ENCODE measurements around the gene ELF5.

The ELF5 gene

GRCh38 chr11:34522188-34522587 is 8.6 kb upstream of the ELF5 start:
- DNase-seq (ENCODE audit: low read depth), result no peak

- DNase-seq (ENCODE audit: low read depth), result no peak
These were observed 7.7 kb upstream of the ELF5 start for GRCh38 chr11:34521265-34521664.

- DNase-seq (ENCODE audit: low read depth), result no peak
These were observed 6.1 kb upstream of the ELF5 start for GRCh38 chr11:34519595-34520235.

- DNase-seq (ENCODE audit: low read depth), result no peak
These were observed 2.9 kb upstream of the ELF5 start for GRCh38 chr11:34516247-34517040.

GRCh38 chr11:34514597-34514996 is 1.0 kb upstream of the ELF5 start:
- DNase-seq (ENCODE audit: low read depth), result no peak

- no peak for DNase-seq (ENCODE audit: low read depth)
These were observed 533 bp downstream of the ELF5 start for GRCh38 chr11:34512840-34513681.

GRCh38 chr11:34510673-34511072 is 2.9 kb downstream of the ELF5 start:
- DNase-seq (ENCODE audit: low read depth), result no peak

DNA sequence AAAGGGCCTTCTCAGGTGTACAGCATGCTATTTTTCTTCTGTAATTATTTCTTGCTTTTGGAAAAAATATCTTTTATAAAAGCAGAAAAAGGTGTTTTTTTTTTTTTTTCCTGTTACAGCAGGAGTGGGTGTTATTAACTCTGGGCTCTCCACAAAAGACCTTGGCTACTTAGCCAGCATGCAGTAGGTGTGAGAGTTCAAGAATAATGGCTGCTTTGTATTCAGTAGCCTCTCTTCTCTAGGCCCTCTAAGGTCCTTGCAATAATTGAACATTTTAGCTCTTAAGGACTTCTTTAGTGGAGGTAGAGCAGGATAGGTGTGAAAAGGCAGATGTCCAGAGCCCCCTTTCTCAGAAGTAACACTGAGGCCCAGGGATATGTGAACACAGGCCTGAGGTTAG is 3.4 kb downstream of the ELF5 start:
- no peak for DNase-seq (ENCODE audit: low read depth)

DNA sequence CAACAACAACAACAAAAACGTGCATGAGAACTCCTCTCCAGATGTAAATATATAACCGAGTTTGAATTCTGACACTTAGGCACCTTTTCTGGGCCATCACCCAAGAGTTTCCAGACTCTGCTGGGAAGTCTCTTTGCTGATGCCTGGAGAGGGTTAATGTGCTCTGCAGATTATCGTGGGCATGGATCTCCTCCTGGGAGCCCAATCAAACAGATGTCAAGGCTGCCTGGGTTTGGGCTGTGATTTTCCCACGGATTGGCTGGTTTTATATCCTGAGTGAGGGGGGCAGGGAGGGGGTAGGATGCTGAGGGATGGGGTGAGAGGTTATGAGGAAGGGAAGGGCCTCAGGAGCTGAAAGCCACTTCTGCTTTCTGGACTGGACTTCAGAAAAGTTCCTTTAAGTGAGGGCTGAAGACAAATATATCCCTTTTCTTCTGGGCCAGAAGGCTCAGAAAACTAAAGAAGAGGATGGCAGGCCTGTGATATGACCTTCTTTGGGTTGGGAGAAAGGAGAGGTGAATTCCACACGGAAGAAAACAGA is 4.2 kb downstream of the ELF5 start:
- DNase-seq (ENCODE audit: low read depth), result no peak

- DNase-seq (ENCODE audit: low read depth), result no peak
These were observed 5.1 kb downstream of the ELF5 start for GRCh38 chr11:34508524-34508923.

- no peak for DNase-seq (ENCODE audit: low read depth)
These were observed 6.0 kb downstream of the ELF5 start for GRCh38 chr11:34507610-34508009.

- no peak for DNase-seq (ENCODE audit: low read depth)
These were observed 6.4 kb downstream of the ELF5 start for GRCh38 chr11:34507156-34507555.

DNA sequence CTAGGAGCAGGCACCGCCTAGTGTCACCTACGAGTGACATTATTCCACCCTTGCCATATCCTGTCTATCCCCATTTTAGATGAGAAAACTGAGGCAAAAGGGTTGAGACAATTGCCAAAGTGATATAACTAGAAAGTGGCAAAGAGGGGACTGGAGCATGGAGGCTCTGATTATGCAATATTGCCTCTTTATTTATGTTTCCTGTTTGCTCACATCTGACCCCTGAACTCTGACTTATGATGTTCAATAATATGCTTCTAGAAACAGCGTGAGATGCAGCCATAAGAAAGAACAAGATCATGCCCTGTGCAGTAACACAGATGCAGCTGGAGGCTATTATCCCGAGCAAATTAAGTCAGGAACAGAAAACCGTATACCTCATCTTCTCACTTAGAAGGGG is 7.7 kb downstream of the ELF5 start:
- no peak for DNase-seq (ENCODE audit: low read depth)

GRCh38 chr11:34502949-34503348 is 10.6 kb downstream of the ELF5 start:
- DNase-seq (ENCODE audit: low read depth), result no peak

- DNase-seq (ENCODE audit: low read depth), result no peak
These were observed 11.6 kb downstream of the ELF5 start for GRCh38 chr11:34501949-34502348.

DNA sequence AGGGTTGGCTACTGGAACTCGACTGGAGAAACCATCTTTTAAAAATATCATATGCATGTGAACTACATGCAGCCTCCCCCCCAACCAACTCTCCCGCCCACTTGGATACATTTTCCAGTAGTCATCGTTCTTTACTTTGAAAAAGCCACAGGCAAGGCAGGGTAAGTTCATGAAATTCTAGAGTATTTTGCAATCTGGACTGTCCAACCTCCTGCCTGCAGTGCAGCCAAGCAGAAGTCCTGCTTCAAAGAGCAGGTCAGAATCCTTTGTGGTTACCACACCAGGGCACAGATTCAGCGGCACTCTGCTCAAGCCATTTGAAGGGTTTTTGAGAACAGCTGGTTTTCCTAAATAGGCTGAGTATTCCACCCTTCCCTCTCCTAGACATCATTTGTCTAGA is 12.1 kb downstream of the ELF5 start:
- DNase-seq (ENCODE audit: low read depth), result no peak

DNA sequence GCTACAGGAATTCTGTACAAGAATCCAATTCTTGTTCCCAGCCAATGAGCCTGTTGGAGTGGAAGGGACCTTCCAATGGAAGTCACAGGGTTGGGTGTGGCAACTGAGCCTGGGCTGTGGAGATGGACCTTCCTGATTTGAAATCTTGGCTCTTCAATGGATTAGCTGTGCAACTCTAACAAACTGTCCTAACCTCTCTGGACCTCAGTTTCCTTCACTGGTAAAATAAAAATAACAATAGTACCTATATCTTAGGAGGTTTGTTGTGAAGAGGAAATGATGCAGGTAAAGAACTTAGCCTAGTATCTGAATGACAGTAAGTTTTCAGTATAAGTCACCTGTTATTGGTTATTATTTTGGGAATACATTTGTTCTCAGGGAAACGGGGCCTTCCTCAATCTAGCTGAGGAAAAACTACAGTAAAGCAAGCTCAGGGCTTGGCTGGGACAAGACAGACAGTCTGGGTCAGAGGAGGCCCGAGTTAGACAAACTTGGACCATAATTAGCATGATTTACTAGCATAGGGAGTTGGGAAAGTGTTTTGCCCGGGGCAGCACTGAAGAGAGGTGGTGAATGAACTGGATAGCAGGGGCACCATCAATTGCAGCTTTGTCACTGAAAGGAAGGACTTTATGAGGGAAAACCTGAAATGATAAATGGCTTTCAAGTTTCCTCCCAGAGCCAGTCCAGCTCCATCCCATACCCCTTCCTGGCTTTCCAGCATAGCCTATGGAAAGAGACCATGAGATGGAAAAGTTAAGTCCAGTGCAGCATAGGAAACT is 13.7 kb downstream of the ELF5 start:
- no peak for DNase-seq (ENCODE audit: low read depth)

DNA sequence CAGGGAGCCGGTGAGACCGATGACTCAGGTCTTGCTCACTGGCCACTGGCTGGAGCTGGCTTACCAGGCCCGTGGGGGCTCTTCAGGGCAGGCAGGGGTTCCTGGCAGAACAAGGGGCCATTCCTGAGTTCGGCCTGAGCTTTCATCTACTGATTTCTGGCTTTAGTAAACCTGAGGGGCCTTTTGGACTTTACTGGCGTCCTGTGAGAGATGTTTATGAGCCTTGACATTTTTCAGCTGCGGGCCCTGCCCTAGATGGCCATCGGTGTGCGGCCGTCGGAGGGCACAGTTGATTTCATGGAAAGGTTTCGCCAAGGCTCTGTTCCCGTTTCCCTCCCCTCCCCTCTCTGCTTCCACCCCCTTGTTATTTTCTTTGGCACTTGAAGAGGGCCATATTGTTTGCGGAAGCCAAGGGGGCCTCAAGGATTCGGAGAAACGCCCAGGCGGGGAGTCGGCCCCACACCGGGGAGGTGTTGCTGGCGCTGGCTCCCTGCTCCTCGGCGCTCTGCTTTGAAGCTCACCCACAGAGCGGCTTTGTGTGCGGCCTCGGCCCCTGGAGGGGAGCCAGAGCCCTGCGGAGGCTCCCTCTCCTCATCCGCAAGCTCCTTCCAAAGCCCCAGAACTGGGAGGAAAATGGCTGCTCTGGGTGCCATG is 17.7 kb downstream of the ELF5 start:
- no peak for DNase-seq (ENCODE audit: low read depth)

DNA sequence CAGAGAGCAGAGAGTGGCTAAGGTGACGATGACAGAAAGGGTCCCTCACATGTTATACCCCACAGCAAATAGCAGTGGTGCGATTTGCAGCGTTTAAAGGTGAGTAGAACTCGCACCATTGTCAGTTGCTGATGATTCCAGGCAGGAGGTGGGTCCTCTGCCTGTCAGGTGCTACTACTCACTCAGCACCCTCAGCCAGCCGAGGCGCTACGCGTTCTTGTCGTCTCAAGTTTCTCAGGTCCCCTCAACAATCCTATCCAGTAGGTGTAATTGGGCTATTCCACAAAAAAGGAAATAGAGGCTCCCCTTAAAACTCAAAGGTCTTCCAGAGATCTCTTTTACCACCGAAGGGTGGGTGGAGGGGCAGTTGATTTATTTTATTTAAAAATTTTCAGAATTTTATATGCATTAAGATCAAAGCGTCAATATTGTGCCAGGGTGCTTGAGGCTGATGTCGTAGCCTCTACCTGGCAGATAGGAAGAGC is 18.3 kb downstream of the ELF5 start:
- DNase-seq (ENCODE audit: low read depth), result no peak

DNA sequence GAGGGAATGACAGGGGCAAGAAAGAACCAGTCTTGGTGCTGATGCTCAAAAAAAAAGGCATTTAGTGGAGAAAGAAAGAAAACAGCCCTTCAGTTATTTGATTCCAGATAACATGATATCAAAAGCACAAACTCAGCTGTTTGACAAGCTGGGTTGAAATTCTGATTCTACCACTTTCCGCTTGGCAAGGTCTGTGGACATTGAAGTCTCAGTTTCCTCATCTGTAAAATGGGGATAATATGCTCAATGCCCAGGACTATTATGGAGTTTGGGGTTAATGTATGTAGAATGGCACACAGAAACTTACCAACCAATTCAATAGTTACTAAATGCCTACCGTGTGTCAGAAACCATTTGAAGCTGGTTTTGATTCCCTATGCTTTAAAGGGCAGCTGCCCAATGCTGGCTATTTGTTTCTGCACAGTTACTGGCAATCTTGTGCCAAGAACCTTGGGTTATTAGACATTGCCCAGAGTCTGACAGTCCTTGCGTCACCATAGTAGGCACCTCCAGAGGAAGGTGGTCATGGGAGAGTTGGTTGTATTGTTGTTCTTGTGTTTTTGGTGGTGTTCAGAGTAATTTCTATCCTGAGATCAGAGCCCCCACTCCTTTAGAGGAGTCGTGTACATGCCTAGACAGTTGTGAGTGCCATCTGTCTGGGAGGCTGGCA is 19.5 kb downstream of the ELF5 start:
- no peak for DNase-seq (ENCODE audit: low read depth)

DNA sequence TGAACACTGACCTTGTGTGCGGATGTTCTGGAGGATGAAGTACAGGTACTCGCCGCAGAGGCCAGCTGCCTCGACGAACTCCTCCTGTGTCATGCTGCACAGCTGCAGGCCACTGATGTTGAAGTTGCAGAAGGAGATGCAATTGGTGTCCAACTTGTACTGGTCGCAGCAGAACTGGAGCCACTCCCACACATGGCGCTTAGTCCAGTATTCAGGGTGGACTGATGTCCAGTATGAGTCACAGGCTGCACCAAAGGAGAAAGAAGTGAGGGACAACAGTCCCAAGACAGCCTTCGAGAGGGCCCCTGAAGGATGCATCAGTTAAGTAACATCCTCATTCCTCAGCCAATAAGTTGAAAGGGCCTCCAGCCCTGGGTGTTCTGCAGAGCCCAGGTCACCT is 20.1 kb downstream of the ELF5 start:
- DNase-seq (ENCODE audit: low read depth), result no peak
